SH-SY5Y (cell line): ENCODE measurements around the gene MOV10.

Experiments used
- GATA2 ChIP-seq: IDR thresholded peaks from 2 replicates; pipeline ENCODE4 v1.6.1; 2011; ENCODE audit warnings: mild to moderate bottlenecking, low read depth, low read length
- GATA3 ChIP-seq: IDR thresholded peaks from 2 replicates; pipeline ENCODE4 v1.6.1; 2011; ENCODE audit warnings: low read depth, mild to moderate bottlenecking, low read length, moderate library complexity

- TF ChIP-seq GATA3: no peak
- TF ChIP-seq GATA2: no peak
These were observed 31.4 kb upstream of the MOV10 start for GRCh38 chr1:112643080-112643479.
